GM12878 (cell line): ENCODE measurements around the gene UBQLN4. TPM values are rescaled to one million over a fixed set of nuclear protein-coding genes. Genes with fewer than 3 reads are reported as not detected.

Experiments used
- CEBPZ ChIP-seq: fragments of 150-350 bp; IDR thresholded peaks from 2 replicates; pipeline ENCODE4 v1.6.1; 2016; ENCODE audit warnings: low read depth, low read length
- CHD2 ChIP-seq: IDR thresholded peaks from 2 replicates; pipeline ENCODE4 v1.6.1; 2011; ENCODE audit warnings: low read depth, low read length, improper control_type of control experiment, borderline replicate concordance
- CTCF ChIP-seq, 3 experiments: IDR thresholded peaks in 2 of 3; conservative IDR thresholded peaks in 1 of 3; 2 replicates each; pipeline ENCODE4 v1.5.1; 2011; ENCODE audit warnings: low read depth in 3 of 3, low read length in 3 of 3, mild to moderate bottlenecking in 3 of 3, control low read depth in 2 of 3, moderate library complexity in 2 of 3, inconsistent platforms in 1 of 3, mixed read lengths in 1 of 3; ENCODE audit not compliant: control insufficient read depth in 2 of 3, insufficient read depth in 1 of 3; ENCODE audit errors: extremely low read depth in 1 of 3
- E4F1 ChIP-seq: fragments of 450-650 bp; IDR thresholded peaks from 2 replicates; pipeline ENCODE4 v1.6.1; 2018; ENCODE audit warnings: borderline replicate concordance, mild to moderate bottlenecking; ENCODE audit not compliant: partially characterized antibody
- HCFC1 ChIP-seq: fragments of 150-350 bp; IDR thresholded peaks from 2 replicates; pipeline ENCODE4 v1.6.1; 2014; ENCODE audit warnings: low read length
- IKZF1 ChIP-seq: fragments of 450-650 bp; conservative IDR thresholded peaks from 2 replicates; pipeline ENCODE4 v1.6.1; 2017; ENCODE audit warnings: antibody characterized with exemption, mild to moderate bottlenecking
- NKRF ChIP-seq: fragments of 450-650 bp; conservative IDR thresholded peaks from 2 replicates; pipeline ENCODE4 v1.6.1; 2017; ENCODE audit warnings: mild to moderate bottlenecking, moderate library complexity
- RELB ChIP-seq: fragments of 450-650 bp; IDR thresholded peaks from 2 replicates; pipeline ENCODE4 v1.6.1; 2017; ENCODE audit warnings: low read depth, mild to moderate bottlenecking, moderate library complexity
- TCF7 ChIP-seq: IDR thresholded peaks from 2 replicates; pipeline ENCODE4 v1.6.1; 2014; ENCODE audit warnings: antibody characterized with exemption, borderline replicate concordance
- YBX1 ChIP-seq: fragments of 450-650 bp; IDR thresholded peaks from 2 replicates; pipeline ENCODE4 v1.6.1; 2016; ENCODE audit warnings: antibody characterized with exemption
- ZNF24 ChIP-seq: fragments of 450-650 bp; IDR thresholded peaks from 2 replicates; pipeline ENCODE4 v1.6.1; 2017; ENCODE audit warnings: antibody characterized with exemption, mild to moderate bottlenecking
- ZNF687 ChIP-seq: fragments of 450-650 bp; IDR thresholded peaks from 2 replicates; pipeline ENCODE4 v1.6.1; 2017; ENCODE audit warnings: mild to moderate bottlenecking, moderate library complexity
- polyA plus RNA-seq, 11 experiments: library from polyadenylated mRNA; depleted of rRNA in 4 of 11; unstranded in 6 of 11; stranded (reverse) in 5 of 11; fragments of >200 nt; fragmentation: Nextera tagmentation in 4 of 11; fragmentation: Illumina TruSeq in 1 of 11; extraction: Ambion mirVana in 4 of 11; extraction: Trizol in 1 of 11; gene quantifications; 1 replicate in 1 of 11; 2 replicates in 10 of 11; pipeline versions ENCODE4 v1.2.1 to v1.2.3, GENCODE V29; 2011 to 2016; ENCODE audit warnings: inconsistent platforms in 2 of 11, missing spikeins in 2 of 11, low read depth in 1 of 11
- total RNA-seq, 4 experiments: library from RNA; depleted of rRNA in 3 of 4; stranded (reverse); fragments of >200 nt in 3 of 4; fragmentation: Illumina TruSeq in 1 of 4; extraction: Trizol in 1 of 4; gene quantifications; 2 replicates each; pipeline versions ENCODE4 v1.2.1 to v1.2.3, GENCODE V29; 2013 to 2021

The UBQLN4 gene
- total and polyA plus RNA-seq, 10 of the 15 experiments (the other 5 are each of a cell fraction or from before 2014, with no cell fraction given): 10.0 to 44.6 (median 19.7) TPM

GRCh38 chr1:156054500-156055280 is 1.1 kb upstream of the UBQLN4 start, which contains the start of gene LAMTOR2 (continued):
- peak; percentile 43 for TF ChIP-seq RELB
- TF ChIP-seq TCF7: no peak
- no peak for TF ChIP-seq YBX1
- TF ChIP-seq NKRF: peak; percentile 36
- no peak for TF ChIP-seq CEBPZ
- peak; percentile 44 for TF ChIP-seq E4F1
- no peak for TF ChIP-seq ZNF24
- TF ChIP-seq HCFC1: peak; percentile 99
- peak; percentile 88 for TF ChIP-seq CHD2
- no peak for TF ChIP-seq CTCF (IDR thresholded peaks at IDR 0.05 in 2 of 3, conservative IDR thresholded peaks at IDR 0.05 in 1 of 3; ENCODE audit: control insufficient read depth in 2 of 3, extremely low read depth in 1 of 3, insufficient read depth in 1 of 3, low read depth in 3 of 3, low read length in 3 of 3)
- TF ChIP-seq ZNF687: no peak
- TF ChIP-seq IKZF1: peak; percentile 99
